ENCODE results near the gene CTDNEP1.

GRCh38 chr17:7208754-7209460 lies 42.6 kb downstream of the CTDNEP1 start:
- TF ChIP-seq RAD21 (IDR thresholded peaks at IDR 0.05; ENCODE audit: low read length) (no peak), CTCF (conservative IDR thresholded peaks at IDR 0.05; ENCODE audit: low read depth, low read length) (no peak), POLR2A (IDR thresholded peaks at IDR 0.05; ENCODE audit: low read depth, low read length) (no peak), CEBPB (IDR thresholded peaks at IDR 0.05; ENCODE audit: low read depth, low read length) (no peak)
